Measurements from ENCODE around the gene SMYD3. TPM values are rescaled to one million over a fixed set of nuclear protein-coding genes. Genes with fewer than 3 reads are reported as not detected.

The SMYD3 gene
- total and polyA plus RNA-seq, 2 donors (not counting 3 experiments of a cell fraction or from before 2014, with no cell fraction given): 16.0 to 32.1 TPM

DNA sequence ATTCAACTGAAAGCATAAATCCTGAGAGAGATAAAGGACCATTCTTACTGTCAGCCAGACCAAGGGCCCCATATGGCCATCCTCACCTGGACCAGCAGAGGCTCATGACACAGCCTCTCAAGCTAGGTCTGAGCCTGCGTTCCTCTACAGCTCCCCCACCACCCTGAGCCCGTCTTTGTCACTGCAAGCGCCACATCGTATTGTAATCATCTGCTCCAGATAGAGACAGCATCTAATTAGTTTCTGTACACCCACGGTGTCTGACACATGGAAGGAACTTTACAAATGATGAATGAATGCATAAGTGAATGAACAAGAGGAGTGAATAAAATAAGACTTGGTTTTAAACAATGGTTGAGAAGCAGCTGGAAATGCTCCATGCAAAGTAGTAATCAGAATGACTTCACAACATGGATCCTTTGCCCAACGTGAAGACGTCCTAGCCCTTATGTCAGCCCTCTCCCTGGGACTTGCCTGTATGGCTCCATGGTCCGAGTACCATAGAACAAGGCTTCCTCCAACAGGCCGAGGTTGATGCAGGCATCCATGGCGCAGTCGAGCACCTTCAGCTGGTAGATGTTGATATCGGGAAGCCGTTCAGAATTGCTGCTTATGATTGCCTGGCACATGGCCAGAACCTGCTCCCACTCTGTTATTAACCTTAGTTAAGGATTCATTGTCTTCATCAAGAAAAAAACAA is 648.9 kb downstream of the SMYD3 start:
- Histone ChIP-seq H3K36me3 (ENCODE audit: control insufficient read depth in 2 of 2, extremely low read depth in 1 of 2, insufficient read depth in 2 of 2, low read length in 2 of 2) (no peaks in the 10 kb centered on the region), H3K9ac (replicated peaks; ENCODE audit: extremely low read depth, insufficient read depth, low read length) (no peak overlapping the region), H3K9me3 (replicated peaks; ENCODE audit: control insufficient read depth, insufficient read depth, low read length) (no peaks in the 10 kb centered on the region), H3K9me1 (replicated peaks; ENCODE audit: control insufficient read depth, extremely low read depth, insufficient read depth, low read length) (no peaks in the 10 kb centered on the region), H3K79me2 (ENCODE audit: control insufficient read depth, insufficient read depth, low read length) (no peaks in the 10 kb centered on the region), H3K27ac (ENCODE audit: insufficient read depth, low read depth, low read length) (no peak overlapping the region), H4K20me1 (replicated peaks; ENCODE audit: control insufficient read depth, extremely low read depth, insufficient read depth, low read length) (no peaks in the 10 kb centered on the region), H3K27me3 (ENCODE audit: control insufficient read depth in 2 of 2, insufficient read depth in 2 of 2, low read length in 2 of 2) (no peaks in the 10 kb centered on the region), H3K4me1 (ENCODE audit: control insufficient read depth, extremely low read depth, insufficient read depth, low read length) (peaks cover 6% of the 10 kb centered on the region), H3K4me2 (ENCODE audit: insufficient read depth, low read length) (no peak overlapping the region), H2AFZ (ENCODE audit: low read depth, low read length) (no peak overlapping the region), H3K4me3 (replicated peaks in 1 of 3; ENCODE audit: insufficient read depth in 1 of 3, low read depth in 1 of 3, low read length in 3 of 3) (no peak overlapping the region)
- BruUV-seq (replicated peaks): no TSS peak
- FAIRE-seq (no peak), DNase-seq (ENCODE audit: low read depth, low spot score) (no peak)
- intact Hi-C loops (cut with micrococcal nuclease) (no loop called here), dilution Hi-C loops (cut with MboI; ENCODE audit: extremely low pct_ligation_motif_present, low sequenced_read_pairs) (no loop called here)
- TF ChIP-seq POLR2AphosphoS5 (IDR thresholded peaks at IDR 0.05; ENCODE audit: insufficient read depth, low read depth, low read length) (no peak), POLR2A (IDR thresholded peaks at IDR 0.05; ENCODE audit: low read depth, low read length) (no peak), FOS (IDR thresholded peaks at IDR 0.05; ENCODE audit: borderline replicate concordance, insufficient read depth, low read length) (no peak), MYC (IDR thresholded peaks at IDR 0.05; ENCODE audit: low read depth, low read length) (no peak), JUN (IDR thresholded peaks at IDR 0.05; ENCODE audit: borderline replicate concordance, insufficient read depth, insufficient read length, low read depth) (no peak)
- TF ChIP-seq, protein P1, sequence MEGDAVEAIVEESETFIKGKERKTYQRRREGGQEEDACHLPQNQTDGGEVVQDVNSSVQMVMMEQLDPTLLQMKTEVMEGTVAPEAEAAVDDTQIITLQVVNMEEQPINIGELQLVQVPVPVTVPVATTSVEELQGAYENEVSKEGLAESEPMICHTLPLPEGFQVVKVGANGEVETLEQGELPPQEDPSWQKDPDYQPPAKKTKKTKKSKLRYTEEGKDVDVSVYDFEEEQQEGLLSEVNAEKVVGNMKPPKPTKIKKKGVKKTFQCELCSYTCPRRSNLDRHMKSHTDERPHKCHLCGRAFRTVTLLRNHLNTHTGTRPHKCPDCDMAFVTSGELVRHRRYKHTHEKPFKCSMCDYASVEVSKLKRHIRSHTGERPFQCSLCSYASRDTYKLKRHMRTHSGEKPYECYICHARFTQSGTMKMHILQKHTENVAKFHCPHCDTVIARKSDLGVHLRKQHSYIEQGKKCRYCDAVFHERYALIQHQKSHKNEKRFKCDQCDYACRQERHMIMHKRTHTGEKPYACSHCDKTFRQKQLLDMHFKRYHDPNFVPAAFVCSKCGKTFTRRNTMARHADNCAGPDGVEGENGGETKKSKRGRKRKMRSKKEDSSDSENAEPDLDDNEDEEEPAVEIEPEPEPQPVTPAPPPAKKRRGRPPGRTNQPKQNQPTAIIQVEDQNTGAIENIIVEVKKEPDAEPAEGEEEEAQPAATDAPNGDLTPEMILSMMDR (IDR thresholded peaks at IDR 0.05; ENCODE audit: extremely low read depth in 1 of 2, insufficient read depth in 1 of 2, low read depth in 1 of 2, low read length in 2 of 2): no peak
- TF ChIP-seq, protein P2, sequence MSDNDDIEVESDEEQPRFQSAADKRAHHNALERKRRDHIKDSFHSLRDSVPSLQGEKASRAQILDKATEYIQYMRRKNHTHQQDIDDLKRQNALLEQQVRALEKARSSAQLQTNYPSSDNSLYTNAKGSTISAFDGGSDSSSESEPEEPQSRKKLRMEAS (IDR thresholded peaks at IDR 0.05; ENCODE audit: insufficient read depth, insufficient read length): no peak
- ChIA-PET POLR2A (no interaction called here), CTCF (interaction anchor here (0.7 to 1.1 kb wide), 2 partner anchors 15 to 705 kb away, joined by 3 read pairs; no protein-coding TSS in a partner anchor)
